ENCODE data around the gene DGKG.

Gene DGKG

DNA sequence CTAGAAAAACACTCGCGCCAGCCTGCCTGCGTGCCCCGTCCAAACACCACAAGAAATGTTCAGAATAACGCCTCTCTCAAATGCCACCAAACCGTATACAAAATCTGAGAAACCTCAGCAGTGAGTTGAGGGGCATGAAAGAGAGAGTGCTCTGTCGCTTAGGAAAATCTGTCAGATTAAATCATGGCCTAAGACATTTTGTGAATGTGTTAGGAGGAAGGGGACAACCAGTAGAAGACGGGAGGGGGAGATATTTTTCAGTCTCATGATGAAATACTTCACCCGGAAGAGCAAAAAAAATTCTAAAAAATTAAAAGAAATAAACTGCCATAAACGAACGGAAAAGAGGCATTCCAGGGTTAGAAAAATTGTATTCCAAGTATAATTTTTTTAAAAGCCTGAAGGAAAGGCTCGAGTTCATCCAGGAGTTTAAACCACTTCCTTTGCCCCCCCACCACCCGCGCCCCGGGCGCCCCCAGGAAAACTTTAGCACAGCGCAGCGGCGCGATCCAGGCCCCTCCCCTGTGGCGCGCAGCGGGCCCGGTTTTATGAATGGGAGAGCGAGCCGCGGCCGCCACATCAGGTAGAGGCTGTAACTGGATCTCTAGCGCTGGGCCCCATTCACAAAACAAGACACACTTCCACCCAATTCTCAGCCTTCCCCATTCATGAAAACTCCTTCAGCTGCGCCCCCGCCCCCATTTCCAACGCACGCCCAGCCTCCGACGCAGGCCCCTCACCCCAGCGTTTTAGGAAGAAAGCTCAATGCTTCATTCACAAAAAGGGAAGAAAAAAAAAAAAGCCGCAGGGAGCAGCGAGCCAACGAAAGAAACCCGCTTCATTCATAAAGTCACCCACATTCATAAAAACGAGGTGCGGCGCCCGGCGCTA, 254.6 kb downstream of the DGKG start:
- DNase-seq (ENCODE audit: low read depth): peak; percentile 46
- peak overlapping the region; percentile 87 for H3K4me3 ChIP-seq (ENCODE audit: low read depth, low read length)

DNA sequence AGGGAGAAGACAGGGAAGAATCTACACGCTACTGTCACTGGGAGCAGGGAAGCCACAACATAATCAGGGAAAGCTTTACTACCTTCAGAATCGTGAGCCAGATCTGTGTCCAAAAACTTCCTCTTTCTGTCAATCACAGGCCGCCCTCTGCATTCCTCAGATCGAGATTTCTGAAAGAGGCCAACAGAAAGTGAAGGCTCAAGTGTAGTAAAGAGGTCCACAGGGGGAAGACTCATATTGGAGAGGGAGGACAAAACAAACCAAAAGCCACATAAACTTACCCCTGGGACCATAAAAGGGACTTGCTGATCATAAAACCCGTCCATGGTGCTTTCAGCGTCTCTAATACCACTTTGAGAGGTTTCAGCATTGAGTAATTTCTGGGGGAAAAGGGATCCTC, 256.5 kb downstream of the DGKG start:
- DNase-seq (ENCODE audit: low read depth): no peak
- H3K4me3 ChIP-seq (ENCODE audit: low read depth, low read length): no peak overlapping the region

GRCh38 chr3:186102687-186103086, 259.3 kb downstream of the DGKG start:
- DNase-seq (ENCODE audit: low read depth): no peak
- H3K4me3 ChIP-seq (ENCODE audit: low read depth, low read length): no peak overlapping the region

- no peak for DNase-seq (ENCODE audit: low read depth)
- H3K4me3 ChIP-seq (ENCODE audit: low read depth, low read length): no peak overlapping the region
Observed at GRCh38 chr3:186100398-186100797, 261.6 kb downstream of the DGKG start.

GRCh38 chr3:186099178-186099577, 262.9 kb downstream of the DGKG start:
- DNase-seq (ENCODE audit: low read depth): peak; percentile 39
- no peak overlapping the region for H3K4me3 ChIP-seq (ENCODE audit: low read depth, low read length)

DNA sequence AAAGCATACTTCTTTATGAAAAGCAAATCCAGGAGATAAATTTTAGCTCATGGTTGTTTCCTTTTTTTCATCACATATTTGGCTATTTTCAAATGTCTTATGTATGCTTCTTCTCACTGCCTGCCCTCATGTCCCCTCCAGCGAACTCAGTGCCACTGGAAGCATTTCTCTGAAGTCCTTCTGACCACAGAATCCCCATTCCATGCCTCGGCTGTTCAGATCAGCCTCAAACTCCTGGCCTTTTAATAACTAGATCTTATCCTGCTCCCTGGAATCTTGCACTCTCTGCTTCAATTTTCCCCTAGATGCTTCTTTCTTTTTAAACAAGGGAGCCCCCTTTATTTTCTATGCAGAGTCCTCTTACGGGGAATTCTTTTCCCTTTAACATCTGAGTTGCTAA, 263.3 kb downstream of the DGKG start:
- H3K4me3 ChIP-seq (ENCODE audit: low read depth, low read length): no peak overlapping the region
- DNase-seq (ENCODE audit: low read depth): no peak

DNA sequence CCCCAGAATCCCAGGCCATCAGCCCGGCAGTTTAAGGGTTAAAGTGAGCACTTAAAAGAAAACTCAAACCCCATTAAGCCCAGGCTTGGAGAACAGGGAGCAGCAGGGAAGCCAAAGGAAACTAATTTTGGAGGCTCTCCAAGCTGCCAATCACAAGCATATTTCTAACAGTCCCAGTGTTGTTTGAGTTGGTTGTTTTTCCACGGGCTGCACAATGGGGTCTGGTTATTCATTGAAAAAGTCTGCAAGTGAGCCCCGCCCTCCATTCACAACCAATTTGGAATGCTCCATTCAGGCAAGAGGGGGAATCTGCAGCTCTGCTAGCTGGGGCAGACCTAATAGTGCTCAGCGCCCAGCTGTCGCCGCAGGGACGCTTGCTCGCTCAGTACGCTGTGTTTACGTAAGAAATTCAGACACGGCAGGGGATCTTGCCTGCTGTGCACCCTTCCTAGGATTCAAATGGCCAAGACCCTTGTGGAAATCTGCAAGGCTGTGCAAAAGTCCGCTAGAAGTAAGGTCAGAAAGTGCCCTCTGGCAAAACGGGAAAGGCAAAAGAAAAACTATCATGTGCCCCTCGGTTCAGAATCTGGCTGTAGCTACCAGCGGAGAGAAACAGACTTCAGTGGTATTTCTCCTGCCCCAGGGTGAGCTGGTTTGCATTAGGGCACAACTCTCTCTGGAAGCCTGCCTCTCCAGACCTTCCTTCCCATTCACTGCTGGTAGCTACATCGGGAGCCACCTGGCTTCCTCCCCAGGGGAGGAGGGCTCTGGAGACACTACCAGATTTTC, 264.2 kb downstream of the DGKG start:
- peak; percentile 63 for DNase-seq (ENCODE audit: low read depth)
- H3K4me3 ChIP-seq (ENCODE audit: low read depth, low read length): peak overlapping the region; percentile 41

- DNase-seq (ENCODE audit: low read depth): no peak
- no peak overlapping the region for H3K4me3 ChIP-seq (ENCODE audit: low read depth, low read length)
Observed at GRCh38 chr3:186097317-186097662, 264.7 kb downstream of the DGKG start.

Data from skeletal muscle cell (primary cell).